Measurements from ENCODE around the gene SIGLEC11. TPM values are rescaled to one million over a fixed set of nuclear protein-coding genes. Genes with fewer than 3 reads are reported as not detected.

SIGLEC11 gene
- total RNA-seq, 4 donors from 2014 or later, result 0.33 to 1.7 (median 0.92) TPM

DNA sequence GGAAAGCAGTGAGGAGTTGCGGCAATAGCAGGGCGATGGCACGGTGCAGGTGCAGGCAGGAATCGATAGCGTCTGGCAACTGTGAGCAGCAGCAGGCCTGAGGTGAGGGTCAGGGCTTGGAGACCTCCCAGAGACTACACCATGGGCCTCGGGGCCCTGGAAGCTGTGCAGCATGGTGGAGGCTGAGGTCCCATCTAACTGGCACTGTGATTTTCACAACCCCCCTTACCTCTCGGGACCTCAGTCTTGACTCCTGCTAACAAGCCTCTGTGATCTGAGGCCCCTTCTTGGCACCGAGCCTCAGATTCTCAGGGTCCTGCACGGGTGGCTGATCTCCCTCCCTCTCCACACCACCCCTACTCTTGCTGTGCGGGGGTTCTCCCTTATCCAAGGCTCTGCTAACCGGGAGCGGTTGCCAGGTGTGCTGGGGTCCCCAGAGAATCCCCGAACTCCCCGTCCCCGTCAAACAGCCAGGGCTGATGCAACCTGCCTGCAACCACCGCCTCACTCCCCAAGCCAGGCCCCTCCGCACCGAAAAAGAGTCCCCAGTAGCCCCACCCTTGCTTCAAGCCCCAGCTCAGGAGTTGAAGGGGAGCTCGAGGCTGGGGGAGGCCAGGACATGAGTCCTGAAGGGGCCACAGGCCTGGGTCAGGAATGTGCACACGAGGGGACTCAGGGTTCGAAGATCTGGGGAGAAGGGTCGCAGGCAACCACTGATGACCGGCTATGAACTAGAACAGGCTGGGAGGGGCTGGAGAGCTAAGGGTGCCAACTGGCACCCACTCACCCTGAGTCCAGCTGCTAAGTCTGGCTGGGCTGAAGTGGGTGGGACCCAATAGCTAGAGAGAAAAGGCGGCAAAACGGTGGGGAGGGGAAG lies 36.7 kb downstream of the SIGLEC11 start:
- Histone ChIP-seq H3K36me3 (peaks cover 4 to 10% of the 10 kb centered on the region in 2 donors), H3K9me3 (no peaks in the 10 kb centered on the region), H3K27me3 (no peaks in the 10 kb centered on the region), H3K4me3 (replicated peaks in 1 of 3) (no peak overlapping the region), H3K4me1 (peaks cover 0 to 11% of the 10 kb centered on the region in 2 donors), H3K27ac (no peak overlapping the region)
- no peak for DNase-seq
- WGBS, 2 donors, result 60 to 67% methylated on average over 21 to 25 of the region's 25 CpGs
- intact Hi-C loops (cut with DNase I), result no loop called here
- TF ChIP-seq, protein P1, sequence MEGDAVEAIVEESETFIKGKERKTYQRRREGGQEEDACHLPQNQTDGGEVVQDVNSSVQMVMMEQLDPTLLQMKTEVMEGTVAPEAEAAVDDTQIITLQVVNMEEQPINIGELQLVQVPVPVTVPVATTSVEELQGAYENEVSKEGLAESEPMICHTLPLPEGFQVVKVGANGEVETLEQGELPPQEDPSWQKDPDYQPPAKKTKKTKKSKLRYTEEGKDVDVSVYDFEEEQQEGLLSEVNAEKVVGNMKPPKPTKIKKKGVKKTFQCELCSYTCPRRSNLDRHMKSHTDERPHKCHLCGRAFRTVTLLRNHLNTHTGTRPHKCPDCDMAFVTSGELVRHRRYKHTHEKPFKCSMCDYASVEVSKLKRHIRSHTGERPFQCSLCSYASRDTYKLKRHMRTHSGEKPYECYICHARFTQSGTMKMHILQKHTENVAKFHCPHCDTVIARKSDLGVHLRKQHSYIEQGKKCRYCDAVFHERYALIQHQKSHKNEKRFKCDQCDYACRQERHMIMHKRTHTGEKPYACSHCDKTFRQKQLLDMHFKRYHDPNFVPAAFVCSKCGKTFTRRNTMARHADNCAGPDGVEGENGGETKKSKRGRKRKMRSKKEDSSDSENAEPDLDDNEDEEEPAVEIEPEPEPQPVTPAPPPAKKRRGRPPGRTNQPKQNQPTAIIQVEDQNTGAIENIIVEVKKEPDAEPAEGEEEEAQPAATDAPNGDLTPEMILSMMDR (IDR thresholded peaks at IDR 0.05), result no peak
- no peak for TF ChIP-seq POLR2A (IDR thresholded peaks at IDR 0.05)

DNA sequence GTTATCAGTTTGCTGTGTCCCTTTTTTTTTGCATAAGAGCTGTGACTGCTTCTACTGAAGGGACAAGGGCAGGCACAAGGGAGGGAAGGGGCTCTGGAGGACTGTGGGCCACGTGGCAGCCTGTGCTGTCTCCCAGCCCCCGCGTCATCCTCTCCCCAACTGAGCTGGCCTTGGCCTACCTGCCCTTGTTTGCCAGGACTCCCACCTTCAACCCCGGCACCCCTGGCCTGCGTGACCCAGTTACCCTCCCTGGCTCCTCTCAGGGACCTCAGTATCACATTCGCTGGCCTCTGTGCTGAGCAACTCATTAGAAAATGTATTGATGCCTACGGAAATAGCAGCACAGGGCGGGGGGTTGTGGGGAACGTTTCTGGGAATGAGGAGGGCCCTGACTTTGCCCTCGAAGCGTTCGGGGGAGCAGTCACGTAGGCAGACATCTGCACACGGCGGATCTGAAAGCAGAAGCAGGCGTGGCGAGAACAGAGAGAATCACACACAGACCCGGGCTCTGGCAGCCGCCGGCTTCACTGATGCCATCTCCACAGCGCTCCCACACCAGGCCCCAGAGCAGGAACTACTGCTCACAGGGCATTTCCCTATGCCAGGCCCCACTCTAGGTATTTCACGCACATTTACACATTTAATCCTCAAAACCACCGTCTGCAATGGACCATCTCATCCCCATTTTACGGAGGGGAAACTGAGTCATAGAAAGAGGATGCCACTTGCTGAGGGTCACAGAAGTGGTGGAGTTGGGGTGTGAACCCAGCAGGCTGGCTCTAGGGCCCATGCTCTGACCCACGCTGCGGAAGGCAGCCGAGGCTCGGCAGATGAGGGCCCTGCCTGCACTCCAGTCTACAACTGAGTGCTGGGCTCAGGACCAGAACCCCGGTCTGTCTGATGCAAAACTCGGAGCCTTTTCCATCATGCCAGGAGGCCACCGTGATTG lies 37.6 kb downstream of the SIGLEC11 start:
- TF ChIP-seq POLR2A (IDR thresholded peaks at IDR 0.05), result no peak
- TF ChIP-seq, protein P1 (IDR thresholded peaks at IDR 0.05), result no peak
- Histone ChIP-seq H3K4me3 (replicated peaks in 1 of 3) (no peak overlapping the region), H3K9me3 (no peaks in the 10 kb centered on the region), H3K27ac (no peak overlapping the region), H3K4me1 (peaks cover 0 to 11% of the 10 kb centered on the region in 2 donors), H3K27me3 (no peaks in the 10 kb centered on the region), H3K36me3 (peaks cover 4 to 10% of the 10 kb centered on the region in 2 donors)
- DNase-seq, result no peak
- intact Hi-C loops (cut with DNase I), result no loop called here
- WGBS, 2 donors, result 89% methylated on average over 30 to 31 of the region's 31 CpGs

DNA sequence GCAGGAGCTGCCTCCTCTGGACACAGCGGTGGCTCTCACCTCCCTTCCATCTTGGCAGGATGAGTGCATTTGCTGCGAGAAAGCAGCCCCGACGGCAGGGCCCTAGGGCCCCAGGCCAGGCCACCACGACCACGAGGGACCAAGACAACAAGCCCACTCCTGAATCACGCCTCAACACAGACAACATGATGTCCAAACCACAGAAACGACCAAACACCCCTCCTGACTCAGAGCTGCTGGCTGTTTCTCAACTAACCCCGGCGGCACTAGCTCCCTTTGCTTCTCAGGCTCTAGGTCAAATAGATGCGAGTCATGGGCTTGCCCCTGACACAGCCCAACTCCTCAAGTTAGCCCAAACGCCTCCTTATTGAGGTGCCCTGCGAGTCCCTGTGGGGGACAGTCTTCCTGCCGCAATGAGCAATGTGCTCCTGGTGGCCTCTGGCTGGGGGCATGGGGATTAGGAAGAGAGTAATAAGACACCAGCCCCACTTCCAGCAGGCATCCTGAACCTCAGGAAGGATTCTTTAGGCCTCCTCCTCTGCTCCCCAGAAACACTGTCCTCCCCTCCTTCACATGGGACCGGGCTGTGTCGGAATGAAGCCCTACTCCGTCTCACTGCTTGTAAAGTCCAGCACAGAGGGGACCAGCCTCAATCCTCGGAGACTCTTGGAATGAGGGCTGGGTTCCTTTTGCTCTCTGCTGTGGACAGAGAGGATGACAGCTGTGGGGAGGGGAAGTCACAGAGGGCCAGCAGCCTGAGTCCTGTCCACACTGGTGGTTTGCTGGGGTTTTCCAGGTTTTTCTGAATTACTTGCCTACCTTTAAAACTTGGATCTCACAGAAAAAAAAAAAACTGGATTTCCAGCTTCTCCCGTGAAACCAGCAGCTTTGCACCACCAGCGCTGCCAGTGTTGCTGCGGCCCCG lies 38.8 kb downstream of the SIGLEC11 start:
- H3K36me3 ChIP-seq, result peaks cover 4 to 10% of the 10 kb centered on the region in 2 donors
- no peak overlapping the region for H3K4me3 ChIP-seq (replicated peaks in 1 of 3)
- intact Hi-C loops (cut with DNase I), result no loop called here
- DNase-seq, result no peak
- TF ChIP-seq POLR2A (IDR thresholded peaks at IDR 0.05), result no peak
- TF ChIP-seq, protein P1 (IDR thresholded peaks at IDR 0.05), result no peak
- no peaks in the 10 kb centered on the region for H3K27me3 ChIP-seq
- H3K9me3 ChIP-seq, result no peaks in the 10 kb centered on the region
- peaks cover 0 to under 1% of the 10 kb centered on the region in 2 donors for H3K4me1 ChIP-seq
- H3K27ac ChIP-seq, result no peak overlapping the region
- 92% methylated on average over 12 to 21 of the region's 22 CpGs for WGBS, 2 donors

DNA sequence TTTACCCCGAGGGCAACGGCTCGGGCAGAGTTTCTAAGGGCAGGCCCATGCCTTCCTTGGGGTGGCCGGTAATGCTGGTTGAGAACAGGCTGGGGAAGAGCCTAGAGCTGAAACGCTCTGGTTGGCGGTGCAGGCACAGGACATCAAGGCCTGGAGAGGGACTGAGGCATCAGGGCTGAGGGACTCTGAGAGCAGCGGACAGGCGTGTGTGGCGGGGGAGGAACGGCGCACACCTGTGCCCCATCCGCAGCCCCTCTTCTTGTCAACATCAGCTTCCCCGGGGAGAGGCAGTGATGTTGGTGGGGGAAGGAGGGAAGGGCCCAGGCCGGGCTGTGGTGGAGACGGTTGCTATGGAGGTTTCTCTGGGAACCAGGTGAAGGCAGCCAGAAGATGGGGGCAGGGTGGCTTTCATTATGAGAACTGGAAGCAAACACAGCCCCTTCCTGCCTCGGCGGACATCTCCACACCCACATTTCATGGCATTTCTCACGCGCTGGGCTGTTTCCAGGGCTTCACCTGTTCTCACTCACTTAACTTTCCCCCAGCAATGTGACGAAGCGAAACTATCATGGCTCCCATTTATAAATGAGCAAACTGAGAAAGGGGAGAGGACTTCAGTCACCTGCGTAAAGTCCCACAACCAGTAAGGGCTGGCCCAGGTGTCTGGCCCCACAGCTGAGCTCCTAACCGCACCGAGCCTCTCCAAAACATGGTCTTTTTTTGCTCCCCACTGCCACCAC lies 40.2 kb downstream of the SIGLEC11 start:
- intact Hi-C loops (cut with DNase I), result no loop called here
- WGBS, 2 donors, result 92 to 95% methylated on average over 24 of the region's 24 CpGs
- Histone ChIP-seq H3K36me3 (peaks cover 4 to 10% of the 10 kb centered on the region in 2 donors), H3K9me3 (no peaks in the 10 kb centered on the region), H3K27me3 (no peaks in the 10 kb centered on the region), H3K4me3 (replicated peaks in 1 of 3) (no peak overlapping the region), H3K4me1 (no peaks in the 10 kb centered on the region), H3K27ac (no peak overlapping the region)
- DNase-seq, result no peak
- TF ChIP-seq, protein P1 (IDR thresholded peaks at IDR 0.05), result no peak
- no peak for TF ChIP-seq POLR2A (IDR thresholded peaks at IDR 0.05)

All from thyroid gland (tissue), 4 donors.